Measurements from ENCODE around the gene NDST3. TPM values are rescaled to one million over a fixed set of nuclear protein-coding genes. Genes with fewer than 3 reads are reported as not detected.
"Not testable (repeated sequence)": the region's sequence is repeated elsewhere in the genome, so short reads cannot be mapped to it uniquely, and the experiment has no call there.

NDST3 gene
- total RNA-seq, 1 donor: not detected

DNA sequence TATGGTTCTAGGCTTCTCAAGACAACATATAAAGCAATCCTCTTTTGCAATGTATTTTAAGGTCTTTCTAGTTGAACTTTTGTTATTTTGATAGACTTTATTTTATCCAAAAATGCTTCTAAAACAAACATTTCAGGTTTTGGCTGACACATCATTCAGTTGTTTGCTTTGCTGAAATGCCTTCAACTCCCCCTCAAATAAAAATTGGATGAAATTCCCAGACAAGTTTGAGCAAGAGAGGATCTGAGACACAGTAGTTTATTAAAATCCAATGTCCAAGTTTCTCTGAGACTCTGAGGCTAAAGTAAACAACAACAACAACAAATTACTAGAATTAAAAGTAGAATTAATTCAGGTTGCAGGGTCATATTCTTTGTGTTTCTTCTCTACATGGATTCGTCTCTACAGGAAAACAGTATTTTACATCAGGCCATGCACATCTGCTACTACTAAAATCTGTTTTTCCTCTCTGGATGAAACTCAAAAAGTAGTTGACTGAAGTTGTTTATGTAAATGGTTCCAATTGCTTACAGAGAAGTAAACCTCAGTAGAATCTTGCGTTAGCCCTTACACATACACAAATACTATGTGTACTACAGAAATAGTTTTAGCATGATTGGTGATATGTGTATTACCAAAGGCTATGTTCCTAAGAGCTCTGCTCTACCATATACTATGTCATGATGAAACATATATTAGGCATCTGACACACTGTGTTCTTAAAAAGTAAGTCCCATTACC is 253.6 kb downstream of the NDST3 start:
- peak; percentile 34 for DNase-seq (ENCODE audit: low read depth)
- TF ChIP-seq, protein P1, sequence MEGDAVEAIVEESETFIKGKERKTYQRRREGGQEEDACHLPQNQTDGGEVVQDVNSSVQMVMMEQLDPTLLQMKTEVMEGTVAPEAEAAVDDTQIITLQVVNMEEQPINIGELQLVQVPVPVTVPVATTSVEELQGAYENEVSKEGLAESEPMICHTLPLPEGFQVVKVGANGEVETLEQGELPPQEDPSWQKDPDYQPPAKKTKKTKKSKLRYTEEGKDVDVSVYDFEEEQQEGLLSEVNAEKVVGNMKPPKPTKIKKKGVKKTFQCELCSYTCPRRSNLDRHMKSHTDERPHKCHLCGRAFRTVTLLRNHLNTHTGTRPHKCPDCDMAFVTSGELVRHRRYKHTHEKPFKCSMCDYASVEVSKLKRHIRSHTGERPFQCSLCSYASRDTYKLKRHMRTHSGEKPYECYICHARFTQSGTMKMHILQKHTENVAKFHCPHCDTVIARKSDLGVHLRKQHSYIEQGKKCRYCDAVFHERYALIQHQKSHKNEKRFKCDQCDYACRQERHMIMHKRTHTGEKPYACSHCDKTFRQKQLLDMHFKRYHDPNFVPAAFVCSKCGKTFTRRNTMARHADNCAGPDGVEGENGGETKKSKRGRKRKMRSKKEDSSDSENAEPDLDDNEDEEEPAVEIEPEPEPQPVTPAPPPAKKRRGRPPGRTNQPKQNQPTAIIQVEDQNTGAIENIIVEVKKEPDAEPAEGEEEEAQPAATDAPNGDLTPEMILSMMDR (IDR thresholded peaks at IDR 0.05; ENCODE audit: insufficient read depth, low read length): no peak
- no peak overlapping the region for H3K4me3 ChIP-seq (ENCODE audit: low read depth, low read length)

DNA sequence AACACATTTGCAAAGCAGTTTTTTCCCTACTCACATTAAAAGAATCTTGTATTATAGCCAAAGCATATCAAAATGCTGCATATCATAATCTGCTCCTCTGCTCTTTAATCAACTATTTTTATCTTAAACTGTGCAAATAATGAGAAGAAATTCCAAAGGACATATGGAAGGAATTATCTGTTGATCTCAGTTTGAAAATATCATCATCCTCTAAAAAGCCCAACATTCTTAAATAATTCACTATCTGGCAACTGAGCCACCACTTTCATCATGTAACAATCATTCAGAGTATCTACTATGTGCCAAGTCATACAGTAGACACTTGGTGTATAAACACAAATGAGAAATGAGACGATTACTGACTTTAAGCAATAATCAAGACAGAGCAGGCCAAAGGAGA is 255.5 kb downstream of the NDST3 start:
- DNase-seq (ENCODE audit: low read depth): peak; percentile 95
- TF ChIP-seq, protein P1 (IDR thresholded peaks at IDR 0.05; ENCODE audit: insufficient read depth, low read length): no peak
- no peak overlapping the region for H3K4me3 ChIP-seq (ENCODE audit: low read depth, low read length)

DNA sequence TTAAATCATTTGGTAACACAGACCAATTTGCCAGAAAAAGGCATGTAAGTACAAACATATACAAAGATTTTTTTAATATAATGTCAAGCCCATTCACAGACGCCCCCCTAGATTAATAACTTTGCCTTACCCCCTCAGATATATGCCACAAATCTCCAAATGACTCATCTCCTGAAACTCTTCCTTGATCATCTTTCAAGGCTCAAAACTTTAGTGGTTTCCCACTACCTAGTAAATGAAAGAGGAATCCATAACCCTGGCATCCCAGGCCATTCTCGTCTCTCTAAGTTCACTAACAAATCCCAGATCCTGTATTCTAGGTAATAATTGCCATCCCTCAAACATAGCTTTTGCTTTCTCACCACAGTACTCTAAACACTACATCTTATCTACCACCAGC is 256.7 kb downstream of the NDST3 start:
- H3K4me3 ChIP-seq (ENCODE audit: low read depth, low read length): no peak overlapping the region
- no peak for DNase-seq (ENCODE audit: low read depth)
- TF ChIP-seq, protein P1 (IDR thresholded peaks at IDR 0.05; ENCODE audit: insufficient read depth, low read length): no peak

DNA sequence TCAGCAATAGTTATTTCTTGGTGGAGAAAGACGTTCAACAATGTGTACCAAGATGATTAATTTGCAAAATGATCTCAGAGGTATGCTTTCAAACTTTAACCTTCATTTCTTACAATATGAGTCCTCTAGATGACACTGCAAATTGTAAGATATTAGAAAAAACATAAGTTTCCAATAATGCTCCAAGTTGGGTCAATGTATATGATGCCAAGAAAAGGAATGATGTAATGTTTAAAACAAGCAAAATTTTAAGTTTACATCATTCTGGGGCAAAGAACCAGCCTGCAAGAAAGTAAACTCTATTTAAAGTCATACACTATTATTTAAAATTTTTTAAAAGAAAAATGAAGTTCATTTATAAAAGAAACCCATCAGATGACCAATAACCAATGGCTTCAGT is 262.4 kb downstream of the NDST3 start:
- no peak for DNase-seq (ENCODE audit: low read depth)
- TF ChIP-seq, protein P1 (IDR thresholded peaks at IDR 0.05; ENCODE audit: insufficient read depth, low read length): no peak
- no peak overlapping the region for H3K4me3 ChIP-seq (ENCODE audit: low read depth, low read length)

DNA sequence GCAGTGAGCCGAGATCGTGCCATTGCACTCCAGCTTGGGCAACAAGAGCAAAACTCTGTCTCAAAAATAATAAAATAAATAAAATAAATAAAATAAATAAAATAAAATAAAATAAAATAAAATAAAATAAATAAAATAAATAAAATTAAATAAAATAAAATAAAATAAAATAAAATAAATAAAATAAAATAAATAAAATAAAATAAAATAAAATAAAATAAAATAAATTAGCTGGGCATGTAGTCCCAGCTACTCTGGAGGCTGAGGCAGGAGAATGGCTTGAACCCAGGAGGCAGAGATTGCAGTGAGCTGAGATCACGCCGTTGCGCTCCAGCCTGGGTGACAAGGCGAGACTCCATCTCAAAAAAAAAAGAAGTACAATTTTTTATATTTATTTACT is 265.3 kb downstream of the NDST3 start:
- not testable (repeated sequence) for DNase-seq (ENCODE audit: low read depth); H3K4me3 ChIP-seq (ENCODE audit: low read depth, low read length)

DNA sequence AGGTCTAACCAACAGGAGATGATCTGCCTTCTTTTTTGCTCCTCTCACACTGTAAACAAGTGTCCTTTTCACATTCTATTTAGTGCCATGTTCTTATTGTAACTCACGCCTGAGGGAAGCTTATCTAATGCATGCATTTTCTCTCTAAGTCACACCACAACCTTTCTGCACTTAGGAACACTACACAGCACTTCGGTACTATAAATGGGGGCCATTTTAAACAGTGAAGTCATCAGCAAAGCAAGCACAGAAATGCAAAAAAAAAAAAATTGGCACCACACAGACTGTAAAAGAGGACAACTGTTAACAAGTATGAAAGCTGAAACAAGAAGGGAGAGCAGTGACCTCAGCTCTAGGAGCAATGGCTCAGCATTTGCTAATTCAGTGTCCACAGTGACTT is 273.4 kb downstream of the NDST3 start:
- no peak overlapping the region for H3K4me3 ChIP-seq (ENCODE audit: low read depth, low read length)
- no peak for DNase-seq (ENCODE audit: low read depth)
- TF ChIP-seq, protein P1 (IDR thresholded peaks at IDR 0.05; ENCODE audit: insufficient read depth, low read length): no peak

Small RNA genes within 50 kb of the gene (small RNA-seq; reads per million reads assigned to genes)
- not detected for gene SNORA24
